Urothelium cell line (cell line): Measurements from ENCODE around the gene SGK2.
"Not testable (repeated sequence)": the region's sequence is repeated elsewhere in the genome, so short reads cannot be mapped to it uniquely, and the experiment has no call there.

ENCODE experiments used
- DNase-seq: peaks from one replicate; pipeline ENCODE4 v3.0.0; 2011; ENCODE audit warnings: low spot score, mixed read lengths
- FAIRE-seq: peaks from 2 replicates; lab custom pipeline; 2011; peaks lifted over from hg19 to GRCh38; lab: Jason Lieb, UNC

The SGK2 gene

GRCh38 chr20:43590036-43590391 is 31.2 kb downstream of the SGK2 start:
- FAIRE-seq, result no peak
- DNase-seq, result peak; percentile 41

DNA sequence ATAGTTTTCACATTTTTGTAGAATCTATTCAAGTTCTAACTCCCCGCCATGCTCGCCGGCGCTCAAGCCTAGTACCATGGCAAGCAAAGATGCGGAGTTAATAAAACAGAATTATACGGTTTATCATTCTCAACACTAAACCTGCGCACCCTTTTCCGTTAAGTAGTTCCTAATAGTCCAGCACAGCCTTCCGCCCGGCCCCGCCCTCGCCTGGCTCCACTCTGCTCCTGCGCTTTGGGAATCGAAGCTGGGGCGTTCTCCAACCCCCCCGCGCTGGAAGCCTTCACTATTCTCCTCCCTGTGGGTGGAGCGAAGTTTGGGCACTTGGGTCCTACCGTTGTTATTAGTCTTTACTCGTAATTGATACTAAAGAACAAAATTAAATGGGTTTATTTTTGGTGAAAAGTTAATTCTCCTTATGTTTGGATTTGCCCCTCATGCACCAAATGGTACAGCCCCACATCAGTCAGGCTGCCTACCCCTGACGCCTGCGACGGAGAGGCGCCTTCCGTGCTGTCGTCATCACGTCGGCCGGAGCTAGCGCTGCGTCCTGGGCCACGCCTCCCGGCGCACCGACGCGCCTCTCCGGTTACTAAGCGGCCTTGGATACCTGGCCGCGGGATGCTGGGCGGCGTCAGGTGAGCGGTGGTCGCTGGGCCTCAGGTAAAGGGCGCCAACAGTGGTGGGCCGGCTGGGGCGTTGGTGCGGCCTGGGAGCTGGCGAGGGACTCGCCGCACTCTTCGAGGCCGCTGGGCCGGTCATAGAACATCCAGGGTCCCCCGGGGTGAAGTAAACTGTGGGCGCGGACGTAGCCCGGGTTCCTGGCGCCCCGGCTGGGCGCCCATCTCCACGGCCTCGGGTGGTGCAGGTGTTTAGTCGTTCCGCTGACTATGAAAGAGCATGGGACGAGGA is 31.8 kb downstream of the SGK2 start, which contains the start of gene IFT52:
Gene IFT52, plus strand, starts transcription at position 546 of the 912 bp plus-strand sequence. CDS start 3,762 bp downstream, outside the sequence.
- peak; percentile 96 for FAIRE-seq
- peak; percentile 100 for DNase-seq

DNA sequence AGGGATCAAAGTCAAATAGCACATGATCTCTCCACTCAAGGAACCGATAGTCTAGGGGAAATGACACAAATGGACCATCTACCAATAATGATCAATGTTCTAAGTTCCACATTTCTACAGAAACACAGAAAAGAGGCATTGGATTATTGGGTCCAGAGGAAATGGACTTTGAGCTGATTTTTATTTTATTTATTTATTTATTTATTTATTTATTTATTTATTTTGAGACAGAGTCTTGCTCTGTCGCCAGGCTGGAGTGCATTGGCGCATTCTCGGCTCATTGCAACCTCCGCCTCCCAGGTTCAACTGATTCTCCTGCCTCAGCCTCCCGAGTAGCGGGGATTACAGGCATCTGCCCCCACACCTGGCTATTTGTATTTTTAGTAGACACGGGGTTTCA is 43.1 kb downstream of the SGK2 start:
- not testable (repeated sequence) for FAIRE-seq, DNase-seq

DNA sequence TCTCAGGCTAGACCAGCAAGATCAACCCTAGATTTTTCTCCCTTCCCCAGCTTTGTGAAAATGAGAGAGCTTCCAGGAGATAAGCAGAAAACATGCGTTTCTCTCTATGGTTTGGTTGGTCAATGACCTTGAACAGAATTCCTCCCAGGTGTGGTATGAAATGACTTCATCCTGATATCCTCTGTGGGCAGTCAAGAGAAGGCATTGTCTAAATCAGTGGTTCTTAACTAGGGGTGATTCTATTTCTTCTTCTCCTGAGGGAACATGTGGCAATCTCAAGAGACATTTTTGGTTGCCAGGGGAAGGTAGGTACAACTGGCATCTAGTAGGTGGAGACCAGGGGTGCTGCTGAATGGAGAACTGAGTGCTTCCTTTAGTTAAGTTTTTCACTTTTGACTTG is 44.3 kb downstream of the SGK2 start:
- FAIRE-seq, result no peak
- DNase-seq, result no peak

DNA sequence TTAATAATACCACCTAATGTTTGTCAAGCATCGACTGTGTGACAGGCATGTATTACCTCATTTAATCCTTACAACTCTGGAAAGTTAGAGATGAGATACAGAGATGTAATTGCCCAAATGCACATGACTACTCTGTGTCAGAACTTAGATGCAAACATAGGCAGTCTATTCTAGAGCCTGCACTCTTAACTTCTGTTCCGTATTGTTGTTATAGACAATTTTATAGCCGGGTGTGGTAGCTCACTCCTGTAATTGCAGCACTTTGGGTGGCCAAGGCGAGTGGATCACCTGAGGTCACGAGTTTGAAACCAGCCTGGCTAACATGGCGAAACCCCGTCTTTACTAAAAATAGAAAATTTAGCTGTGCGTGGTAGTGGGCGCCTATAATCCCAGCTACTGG is 46.9 kb downstream of the SGK2 start:
- no peak for FAIRE-seq
- DNase-seq, result no peak

- DNase-seq, FAIRE-seq: not testable (repeated sequence)
Measured at GRCh38 chr20:43607278-43607677, 48.5 kb downstream of the SGK2 start.

- no peak for DNase-seq
- FAIRE-seq, result no peak
Measured at GRCh38 chr20:43631598-43631997, 72.8 kb downstream of the SGK2 start.
